H9 (cell line): ENCODE results near the gene IL12RB1. TPM values are rescaled to one million over a fixed set of nuclear protein-coding genes. Genes with fewer than 3 reads are reported as not detected.
A peak's percentile ranks its signal among the peaks of the same experiment; 100 is the strongest.

Experiments used
- DNase-seq: peaks from one replicate; pipeline ENCODE4 v3.0.0-alpha.2; 2017
- H2AFZ ChIP-seq: one replicate; pipeline ENCODE4 v1.6.1; 2013; ENCODE audit warnings: mild to moderate bottlenecking, low read length, control low read depth, moderate library complexity
- H2AK5ac ChIP-seq: 2 replicates; pipeline ENCODE4 v1.6.1; 2013; ENCODE audit warnings: low read length, control low read depth, mixed read lengths; ENCODE audit not compliant: insufficient read length
- H2BK120ac ChIP-seq: one replicate; pipeline ENCODE4 v1.6.1; 2013; ENCODE audit warnings: low read depth, mild to moderate bottlenecking, low read length, control low read depth, inconsistent platforms; ENCODE audit not compliant: poor library complexity, severe bottlenecking
- H2BK12ac ChIP-seq: 2 replicates; pipeline ENCODE4 v1.6.1; 2013; ENCODE audit warnings: low read length, control low read depth, mixed read lengths, low read depth; ENCODE audit not compliant: insufficient read length
- H2BK15ac ChIP-seq: 2 replicates; pipeline ENCODE4 v1.6.1; 2013; ENCODE audit warnings: low read depth, low read length, control low read depth
- H2BK20ac ChIP-seq: one replicate; pipeline ENCODE4 v1.6.1; 2013; ENCODE audit warnings: low read depth, mild to moderate bottlenecking, low read length, control low read depth, inconsistent platforms; ENCODE audit not compliant: poor library complexity, severe bottlenecking
- H2BK5ac ChIP-seq: 2 replicates; pipeline ENCODE4 v1.6.1; 2013; ENCODE audit warnings: low read length, control low read depth, mixed read lengths; ENCODE audit not compliant: insufficient read length
- H3K14ac ChIP-seq: 2 replicates; pipeline ENCODE4 v1.6.1; 2013; ENCODE audit warnings: low read length, control low read depth; ENCODE audit not compliant: insufficient read depth
- H3K18ac ChIP-seq: 2 replicates; pipeline ENCODE4 v1.6.1; 2013; ENCODE audit warnings: low read depth, mild to moderate bottlenecking, mixed read lengths, low read length, control low read depth; ENCODE audit not compliant: insufficient read length
- H3K23ac ChIP-seq: 2 replicates; pipeline ENCODE4 v1.6.1; 2013; ENCODE audit warnings: low read length, control low read depth, mixed read lengths, low read depth; ENCODE audit not compliant: insufficient read length
- H3K23me2 ChIP-seq: 2 replicates; pipeline ENCODE4 v1.6.1; 2013; ENCODE audit warnings: low read depth, mild to moderate bottlenecking, mixed read lengths, low read length, control low read depth; ENCODE audit not compliant: insufficient read length, poor library complexity, severe bottlenecking
- H3K27ac ChIP-seq: 2 replicates; pipeline ENCODE4 v1.5.1; 2013; ENCODE audit warnings: low read length, control low read depth, mixed read lengths, low read depth; ENCODE audit not compliant: insufficient read length
- H3K27me3 ChIP-seq: 2 replicates; pipeline ENCODE4 v1.6.1; 2013; ENCODE audit warnings: low read length, control low read depth, inconsistent platforms; ENCODE audit not compliant: insufficient read depth
- H3K4ac ChIP-seq: 2 replicates; pipeline ENCODE4 v1.6.1; 2013; ENCODE audit warnings: low read depth, mild to moderate bottlenecking, control low read depth, inconsistent platforms, low read length, moderate library complexity
- H3K4me1 ChIP-seq: 2 replicates; pipeline ENCODE4 v1.6.1; 2013; ENCODE audit warnings: low read length, control low read depth, inconsistent platforms; ENCODE audit not compliant: insufficient read depth
- H3K4me2 ChIP-seq: 2 replicates; pipeline ENCODE4 v1.6.1; 2013; ENCODE audit warnings: low read length, control low read depth, mixed read lengths; ENCODE audit not compliant: insufficient read length, insufficient read depth
- H3K56ac ChIP-seq: 2 replicates; pipeline ENCODE4 v1.6.1; 2013; ENCODE audit warnings: low read depth, mild to moderate bottlenecking, mixed read lengths, low read length, control low read depth; ENCODE audit not compliant: insufficient read length
- H3K79me1 ChIP-seq: 2 replicates; pipeline ENCODE4 v1.6.1; 2013; ENCODE audit warnings: low read depth, mild to moderate bottlenecking, moderate library complexity, low read length, control low read depth, inconsistent platforms; ENCODE audit not compliant: insufficient read depth, poor library complexity, severe bottlenecking
- H3K79me2 ChIP-seq: 2 replicates; pipeline ENCODE4 v1.6.1; 2013; ENCODE audit warnings: low read length, control low read depth, inconsistent platforms; ENCODE audit not compliant: insufficient read depth
- H3K9ac ChIP-seq: 2 replicates; pipeline ENCODE4 v1.6.1; 2013; ENCODE audit warnings: low read length, control low read depth, mixed read lengths; ENCODE audit not compliant: insufficient read length; ENCODE audit errors: extremely low read depth
- H3K9me3 ChIP-seq: one replicate; pipeline ENCODE4 v1.6.1; 2013; ENCODE audit warnings: low read depth, low read length, inconsistent platforms; ENCODE audit not compliant: control insufficient read depth
- H3T11ph ChIP-seq: one replicate; pipeline ENCODE4 v1.6.1; 2013; ENCODE audit warnings: mild to moderate bottlenecking, low read length, control low read depth, inconsistent platforms
- H4K20me1 ChIP-seq: one replicate; pipeline ENCODE4 v1.6.1; 2013; ENCODE audit not compliant: control insufficient read depth, insufficient read length, insufficient read depth
- H4K5ac ChIP-seq: 2 replicates; pipeline ENCODE4 v1.6.1; 2013; ENCODE audit warnings: low read depth, mild to moderate bottlenecking, mixed read lengths, low read length, control low read depth; ENCODE audit not compliant: insufficient read length
- H4K8ac ChIP-seq: replicated peaks from 2 replicates; pipeline ENCODE4 v1.6.1; 2013; ENCODE audit warnings: low read length, control low read depth, mixed read lengths, low read depth; ENCODE audit not compliant: insufficient read length
- H4K91ac ChIP-seq: 2 replicates; pipeline ENCODE4 v1.6.1; 2013; ENCODE audit warnings: low read depth, mild to moderate bottlenecking, moderate library complexity, mixed read lengths, low read length, control low read depth; ENCODE audit not compliant: insufficient read length
- H3K27ac Mint-ChIP-seq, 3 experiments: 2 replicates in 2 of 3; 3 replicates in 1 of 3; pipeline ENCODE4 v1.8.0; 2020 to 2021; ENCODE audit warnings: mixed read lengths in 3 of 3, mild to moderate bottlenecking in 1 of 3, moderate library complexity in 1 of 3
- H3K27me3 Mint-ChIP-seq: 2 replicates; pipeline ENCODE4 v1.8.0; 2021; ENCODE audit warnings: low read depth, mild to moderate bottlenecking, moderate library complexity, mixed read lengths
- H3K36me3 Mint-ChIP-seq, 3 experiments: 2 replicates in 2 of 3; 3 replicates in 1 of 3; pipeline ENCODE4 v1.8.0; 2020 to 2021; ENCODE audit warnings: low read depth in 3 of 3, mixed read lengths in 3 of 3; ENCODE audit not compliant: insufficient read depth in 1 of 3
- H3K4me1 Mint-ChIP-seq, 2 experiments: 2 replicates each; pipeline ENCODE4 v1.8.0; 2020; ENCODE audit warnings: mixed read lengths in 2 of 2
- H3K4me3 Mint-ChIP-seq, 2 experiments: 2 replicates in 1 of 2; 3 replicates in 1 of 2; pipeline ENCODE4 v1.8.0; 2020 to 2021; ENCODE audit warnings: mild to moderate bottlenecking in 2 of 2, mixed read lengths in 2 of 2, moderate library complexity in 1 of 2
- H3K9me3 Mint-ChIP-seq, 2 experiments: 2 replicates in 1 of 2; 3 replicates in 1 of 2; pipeline ENCODE4 v1.8.0; 2020; ENCODE audit warnings: mild to moderate bottlenecking in 2 of 2, mixed read lengths in 2 of 2, moderate library complexity in 1 of 2
- WGBS: extraction: QIAGEN DNeasy Blood & Tissue Kit; methylation state at CpG from one replicate; pipeline ENCODE4 v1.1.7; 2013; ENCODE audit warnings: missing lambda C conversion rate, low lambda C conversion rate, mixed read lengths; ENCODE audit not compliant: insufficient read length; ENCODE audit errors: extremely low coverage; 5-methylcytosine and 5-hydroxymethylcytosine counted together
- total RNA-seq: library from RNA; stranded (reverse); gene quantifications from 2 replicates; pipeline ENCODE4 v1.2.1, GENCODE V29; 2021
- TF ChIP-seq, protein P1 (sequence below): fragments of 200-600 bp; sonication (generic); conservative IDR thresholded peaks from 3 replicates; pipeline ENCODE4 v1.8.0; 2021; ENCODE audit warnings: antibody characterized with exemption, mild to moderate bottlenecking

IL12RB1 gene
- total RNA-seq, 1 experiment from 2014 or later, result not detected

DNA sequence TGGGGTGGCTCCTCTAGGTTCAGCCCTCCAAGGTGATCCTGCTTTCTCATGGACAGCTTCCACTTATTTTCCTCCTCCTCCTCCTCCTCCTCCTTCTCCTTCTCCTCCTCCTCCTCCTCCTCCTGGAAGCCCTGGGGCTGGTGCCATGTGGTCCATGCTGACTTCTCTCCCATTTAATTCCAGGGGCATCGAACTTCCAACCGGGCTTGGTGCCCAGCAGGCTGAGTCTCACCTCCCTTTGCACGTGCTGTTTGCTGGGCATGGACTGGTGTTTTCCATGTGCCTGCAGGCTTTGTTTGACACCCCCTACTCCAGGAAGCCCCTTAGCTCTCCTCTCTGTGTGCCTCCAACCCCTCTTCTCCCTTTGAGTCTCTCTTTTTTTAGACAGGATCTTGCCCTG lies 14.5 kb upstream of the IL12RB1 start:
- no peak overlapping the region for H2BK120ac ChIP-seq
- Mint-ChIP-seq H3K27me3 (peaks cover 13% of the 10 kb centered on the region), H3K4me1 (peaks cover 21 to 34% of the 10 kb centered on the region in 2 experiments), H3K27ac (peak overlapping the region in 1 of 3 experiments; percentile 35; a peak in 2 of 7 replicates), H3K36me3 (no peaks in the 10 kb centered on the region), H3K4me3 (peak overlapping the region; percentile 46 to 56; a peak in 3 of 5 replicates), H3K9me3 (no peaks in the 10 kb centered on the region)
- no peak overlapping the region for H3K23ac ChIP-seq
- H2BK12ac ChIP-seq, result no peak overlapping the region
- no peak overlapping the region for H3K4ac ChIP-seq
- peaks cover 4% of the 10 kb centered on the region for H3K23me2 ChIP-seq
- no peak overlapping the region for H3K4me2 ChIP-seq
- no peaks in the 10 kb centered on the region for H3K4me1 ChIP-seq
- no peaks in the 10 kb centered on the region for H3K79me2 ChIP-seq
- H3K79me1 ChIP-seq, result no peaks in the 10 kb centered on the region
- H4K20me1 ChIP-seq, result no peaks in the 10 kb centered on the region
- H3T11ph ChIP-seq, result no peak overlapping the region
- H2AFZ ChIP-seq, result no peak overlapping the region
- TF ChIP-seq, protein P1, sequence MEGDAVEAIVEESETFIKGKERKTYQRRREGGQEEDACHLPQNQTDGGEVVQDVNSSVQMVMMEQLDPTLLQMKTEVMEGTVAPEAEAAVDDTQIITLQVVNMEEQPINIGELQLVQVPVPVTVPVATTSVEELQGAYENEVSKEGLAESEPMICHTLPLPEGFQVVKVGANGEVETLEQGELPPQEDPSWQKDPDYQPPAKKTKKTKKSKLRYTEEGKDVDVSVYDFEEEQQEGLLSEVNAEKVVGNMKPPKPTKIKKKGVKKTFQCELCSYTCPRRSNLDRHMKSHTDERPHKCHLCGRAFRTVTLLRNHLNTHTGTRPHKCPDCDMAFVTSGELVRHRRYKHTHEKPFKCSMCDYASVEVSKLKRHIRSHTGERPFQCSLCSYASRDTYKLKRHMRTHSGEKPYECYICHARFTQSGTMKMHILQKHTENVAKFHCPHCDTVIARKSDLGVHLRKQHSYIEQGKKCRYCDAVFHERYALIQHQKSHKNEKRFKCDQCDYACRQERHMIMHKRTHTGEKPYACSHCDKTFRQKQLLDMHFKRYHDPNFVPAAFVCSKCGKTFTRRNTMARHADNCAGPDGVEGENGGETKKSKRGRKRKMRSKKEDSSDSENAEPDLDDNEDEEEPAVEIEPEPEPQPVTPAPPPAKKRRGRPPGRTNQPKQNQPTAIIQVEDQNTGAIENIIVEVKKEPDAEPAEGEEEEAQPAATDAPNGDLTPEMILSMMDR, result no peak
- no peak overlapping the region for H3K14ac ChIP-seq
- H4K5ac ChIP-seq, result no peak overlapping the region
- no peak overlapping the region for H3K56ac ChIP-seq
- no CpG with 5 or more reads among the region's 3 CpGs for WGBS
- H2BK20ac ChIP-seq, result no peak overlapping the region
- H2BK15ac ChIP-seq, result no peak overlapping the region
- no peak overlapping the region for H3K9ac ChIP-seq
- H2AK5ac ChIP-seq, result no peak overlapping the region
- DNase-seq, result no peak
- H3K27me3 ChIP-seq, result no peaks in the 10 kb centered on the region
- no peak overlapping the region for H4K91ac ChIP-seq
- no peak overlapping the region for H3K27ac ChIP-seq
- H4K8ac ChIP-seq, result no peak overlapping the region
- no peak overlapping the region for H3K18ac ChIP-seq
- no peaks in the 10 kb centered on the region for H3K9me3 ChIP-seq
- no peak overlapping the region for H2BK5ac ChIP-seq
